ENCODE measurements around the gene NT5DC3. TPM values are rescaled to one million over a fixed set of nuclear protein-coding genes. Genes with fewer than 3 reads are reported as not detected.

NT5DC3 gene
- total and polyA plus RNA-seq, 2 of the 13 experiments (the other 11 are each of a cell fraction or from before 2014, with no cell fraction given): 3.2 to 6.6 TPM

- no peak for TF ChIP-seq ZGPAT (CRISPR knock-in tag; IDR thresholded peaks at IDR 0.05)
- no peak for TF ChIP-seq TBL1XR1 (IDR thresholded peaks at IDR 0.05; ENCODE audit: borderline replicate concordance, low read length, partially characterized antibody)
- peak; percentile 69 for TF ChIP-seq PBX2 (CRISPR knock-in tag; IDR thresholded peaks at IDR 0.05)
- peak; percentile 79 for TF ChIP-seq ARID3A (IDR thresholded peaks at IDR 0.05; ENCODE audit: low read depth, low read length)
- no peak for TF ChIP-seq AKNA (CRISPR knock-in tag; IDR thresholded peaks at IDR 0.05; ENCODE audit: borderline replicate concordance)
- TF ChIP-seq ZBTB43 (CRISPR knock-in tag; conservative IDR thresholded peaks at IDR 0.05): no peak
- no peak for TF ChIP-seq ZFAT (CRISPR knock-in tag; conservative IDR thresholded peaks at IDR 0.05)
- TF ChIP-seq CBX1 (IDR thresholded peaks at IDR 0.05; ENCODE audit: low read depth): no peak
- no peak for TF ChIP-seq ZBTB34 (CRISPR knock-in tag; IDR thresholded peaks at IDR 0.05)
- TF ChIP-seq SP140L (CRISPR knock-in tag; IDR thresholded peaks at IDR 0.05; ENCODE audit: borderline replicate concordance): no peak
- no peak for TF ChIP-seq HNF1A (IDR thresholded peaks at IDR 0.05; ENCODE audit: low read depth)
- TF ChIP-seq HNF1A (CRISPR knock-in tag; IDR thresholded peaks at IDR 0.05; ENCODE audit: borderline replicate concordance): no peak
Observed at GRCh38 chr12:103852498-103852997, 11.5 kb upstream of the NT5DC3 start (continued).

All from HepG2 (cell line).